Fibroblast of lung (primary cell): ENCODE measurements around the gene C19orf67.

ENCODE experiments used
- CTCF ChIP-seq, 2 donors: IDR thresholded peaks in 1 of 2; conservative IDR thresholded peaks in 1 of 2; 1 replicate in 1 of 2; 2 replicates in 1 of 2; pipeline ENCODE4 v1.5.1; 2011 to 2012; ENCODE audit warnings: low read length in 2 of 2, control low read depth in 1 of 2, inconsistent platforms in 1 of 2, low read depth in 1 of 2, mild to moderate bottlenecking in 1 of 2
- EZH2 ChIP-seq: IDR thresholded peaks from 2 replicates; pipeline ENCODE4 v1.5.1; 2012; ENCODE audit warnings: low read length, control low read depth, mild to moderate bottlenecking; ENCODE audit errors: missing control alignments

- TF ChIP-seq CTCF (conservative IDR thresholded peaks at IDR 0.05 in 1 of 2, IDR thresholded peaks at IDR 0.05 in 1 of 2; ENCODE audit: low read depth in 1 of 2, low read length in 2 of 2) = no peak
- no peak for TF ChIP-seq EZH2
These were observed 30.9 kb downstream of the C19orf67 start for GRCh38 chr19:14054721-14055120.
